GM23338 (cell line): ENCODE results near the gene WWOX. TPM values are rescaled to one million over a fixed set of nuclear protein-coding genes. Genes with fewer than 3 reads are reported as not detected.

Experiments used
- ATAC-seq: fragments of 200-7000 bp; cut with Tn5 transposase; 3 replicates; pipeline ENCODE4 v1.9.1; 2020
- DNase-seq: peaks from one replicate; pipeline ENCODE4 v3.0.0-alpha.2; 2015; ENCODE audit warnings: low spot score
- H2AFZ ChIP-seq: fragments of 200-600 bp; sonication (generic); 2 replicates; pipeline ENCODE4 v1.8.0; 2016; ENCODE audit warnings: antibody characterized with exemption, mild to moderate bottlenecking, moderate library complexity
- H3F3A ChIP-seq: fragments of 200-600 bp; sonication (generic); replicated peaks from 2 replicates; pipeline ENCODE4 v1.8.0; 2017; ENCODE audit warnings: antibody characterized with exemption, mixed run types, low read depth
- H3K27ac ChIP-seq: fragments of 200-600 bp; sonication (generic); 2 replicates; pipeline ENCODE4 v1.6.1; 2016; ENCODE audit warnings: low read depth
- H3K27me3 ChIP-seq: fragments of 200-600 bp; sonication (generic); 2 replicates; pipeline ENCODE4 v1.8.0; 2016; ENCODE audit warnings: mild to moderate bottlenecking, mixed run types, moderate library complexity; ENCODE audit not compliant: insufficient read depth
- H3K36me3 ChIP-seq: fragments of 200-600 bp; sonication (generic); 2 replicates; pipeline ENCODE4 v1.8.0; 2016; ENCODE audit warnings: mild to moderate bottlenecking; ENCODE audit not compliant: insufficient read depth
- H3K4me1 ChIP-seq: fragments of 200-600 bp; sonication (generic); 2 replicates; pipeline ENCODE4 v1.8.0; 2016; ENCODE audit warnings: mild to moderate bottlenecking, moderate library complexity; ENCODE audit not compliant: insufficient read depth
- H3K4me2 ChIP-seq: fragments of 200-600 bp; sonication (generic); 2 replicates; pipeline ENCODE4 v1.7.1; 2017; ENCODE audit warnings: mixed run types
- H3K4me3 ChIP-seq: fragments of 200-600 bp; sonication (generic); 2 replicates; pipeline ENCODE4 v1.6.1; 2016; ENCODE audit warnings: mixed run types
- H3K79me2 ChIP-seq: fragments of 200-600 bp; sonication (generic); replicated peaks from 2 replicates; pipeline ENCODE4 v1.8.0; 2017; ENCODE audit warnings: mild to moderate bottlenecking; ENCODE audit not compliant: insufficient read depth
- H3K9me2 ChIP-seq: fragments of 200-600 bp; sonication (generic); 2 replicates; pipeline ENCODE4 v1.8.0; 2017; ENCODE audit not compliant: insufficient read depth
- H4K20me1 ChIP-seq: fragments of 200-600 bp; sonication (generic); replicated peaks from 2 replicates; pipeline ENCODE4 v1.8.0; 2017; ENCODE audit warnings: mild to moderate bottlenecking; ENCODE audit not compliant: insufficient read depth
- H3K27ac Mint-ChIP-seq: 2 replicates; pipeline ENCODE4 v1.8.0; 2020; ENCODE audit warnings: inconsistent platforms, mild to moderate bottlenecking, moderate library complexity, mixed read lengths
- H3K27me3 Mint-ChIP-seq: 3 replicates; pipeline ENCODE4 v1.8.0; 2022; ENCODE audit warnings: low read depth, mild to moderate bottlenecking, moderate library complexity, mixed read lengths, inconsistent platforms; ENCODE audit not compliant: insufficient read depth, poor library complexity
- H3K36me3 Mint-ChIP-seq: 3 replicates; pipeline ENCODE4 v1.8.0; 2021; ENCODE audit warnings: low read depth, mild to moderate bottlenecking, inconsistent platforms, moderate library complexity, mixed read lengths
- H3K4me1 Mint-ChIP-seq: 3 replicates; pipeline ENCODE4 v1.8.0; 2020; ENCODE audit warnings: mild to moderate bottlenecking, inconsistent platforms, mixed read lengths
- H3K4me3 Mint-ChIP-seq: 3 replicates; pipeline ENCODE4 v1.8.0; 2021; ENCODE audit warnings: moderate library complexity, mild to moderate bottlenecking, inconsistent platforms, mixed read lengths
- H3K9me3 Mint-ChIP-seq: 3 replicates; pipeline ENCODE4 v1.8.0; 2020; ENCODE audit warnings: moderate library complexity, mild to moderate bottlenecking, inconsistent platforms, mixed read lengths
- CREB1 ChIP-seq: fragments of 250-450 bp; sonication (Bioruptor Pico); IDR thresholded peaks from 2 replicates; pipeline ENCODE4 v1.5.0; 2020; ENCODE audit warnings: low read depth, mild to moderate bottlenecking, moderate library complexity
- ETS1 ChIP-seq: IDR thresholded peaks from 2 replicates; pipeline ENCODE4 v1.6.1; 2016; ENCODE audit warnings: antibody characterized with exemption
- EZH2 ChIP-seq: fragments of 200-600 bp; sonication (generic); IDR thresholded peaks from one replicate; pipeline ENCODE4 v1.8.0; 2017; ENCODE audit warnings: antibody characterized with exemption, mild to moderate bottlenecking, low read depth; ENCODE audit not compliant: unreplicated experiment
- EZH2phosphoT487 ChIP-seq: fragments of 200-600 bp; sonication (generic); IDR thresholded peaks from one replicate; pipeline ENCODE4 v1.8.1; 2018; ENCODE audit warnings: antibody characterized with exemption; ENCODE audit not compliant: unreplicated experiment
- POLR2AphosphoS5 ChIP-seq: IDR thresholded peaks from 2 replicates; pipeline ENCODE4 v1.6.1; 2016; ENCODE audit warnings: antibody characterized with exemption, low read depth
- REST ChIP-seq: IDR thresholded peaks from one replicate; pipeline ENCODE4 v1.6.1; 2018; ENCODE audit warnings: antibody characterized with exemption; ENCODE audit not compliant: unreplicated experiment
- STAT1 ChIP-seq: IDR thresholded peaks from one replicate; pipeline ENCODE4 v1.6.1; 2016; ENCODE audit warnings: antibody characterized with exemption; ENCODE audit not compliant: unreplicated experiment
- ZNF331 ChIP-seq: fragments of 250-450 bp; sonication (Bioruptor Pico); IDR thresholded peaks from 2 replicates; pipeline ENCODE4 v1.5.0; 2020; ENCODE audit warnings: low read depth, mild to moderate bottlenecking, moderate library complexity
- polyA plus RNA-seq: library from polyadenylated mRNA; unstranded; fragments of >200 nt; fragmentation: Nextera tagmentation; extraction: Ambion mirVana; gene quantifications from 2 replicates; pipeline ENCODE4 v1.2.1, GENCODE V29; 2016
- total RNA-seq: library from RNA; depleted of rRNA; stranded (reverse); fragments of >200 nt; shearing (Covaris generic); gene quantifications from 2 replicates; pipeline ENCODE4 v1.2.3, GENCODE V29; 2014
- TF ChIP-seq, protein P1 (sequence below), 2 experiments: fragments of 200-600 bp in 1 of 2; sonication (generic) in 1 of 2; conservative IDR thresholded peaks; 2 replicates each; pipeline versions ENCODE4 v1.5.1 to v1.6.1; 2016 to 2017; ENCODE audit warnings: antibody characterized with exemption in 2 of 2, low read depth in 2 of 2, mild to moderate bottlenecking in 2 of 2, moderate library complexity in 1 of 2

The WWOX gene
- total and polyA plus RNA-seq, 2 experiments from 2014 or later = 10.0 to 19.3 TPM

DNA sequence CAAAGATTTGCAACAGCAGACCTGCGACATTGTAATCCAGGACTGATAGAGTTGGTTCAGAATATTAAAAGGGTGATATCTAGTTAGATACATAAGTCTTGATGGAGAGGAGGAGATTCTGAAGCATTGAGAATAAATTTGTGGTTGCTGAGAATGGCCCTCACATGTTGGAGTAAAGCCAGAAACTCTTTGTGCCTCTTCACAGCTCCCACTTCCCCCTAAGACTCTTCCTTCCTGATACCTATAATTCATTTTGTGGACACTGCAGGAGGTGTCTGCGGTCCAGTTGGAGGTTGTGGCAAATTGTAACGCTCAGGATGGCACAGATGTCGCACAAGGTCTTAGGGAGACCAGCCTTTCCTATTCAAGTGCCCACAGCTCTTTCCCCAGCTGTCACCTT is 17.5 kb downstream of the WWOX start:
- no peaks in the 10 kb centered on the region for H3K4me1 Mint-ChIP-seq
- ATAC-seq = no peak

DNA sequence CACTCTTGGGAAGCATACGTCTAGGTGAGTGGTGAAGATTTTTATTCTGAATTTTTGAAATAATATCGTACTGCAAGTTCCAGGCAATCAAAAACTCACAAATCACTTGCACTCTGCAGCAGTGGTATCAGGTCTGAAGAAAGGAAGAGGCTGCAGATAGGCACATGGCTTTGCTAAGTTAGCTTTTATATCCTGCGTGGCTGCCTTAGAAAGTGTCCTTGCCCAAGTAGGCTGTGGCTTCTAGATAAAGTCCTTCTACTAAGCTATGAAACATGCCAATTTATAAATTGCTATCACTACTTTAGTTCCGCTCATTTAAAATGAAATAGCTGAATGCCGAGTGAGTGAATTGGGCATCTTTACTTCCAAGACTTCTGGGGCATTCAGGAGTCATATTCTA is 17.9 kb downstream of the WWOX start:
- Histone ChIP-seq H3K27me3 (no peaks in the 10 kb centered on the region), H3F3A (no peaks in the 10 kb centered on the region), H3K4me2 (no peak overlapping the region), H3K36me3 (no peaks in the 10 kb centered on the region; the same call in 1 of the 2 replicates), H3K4me3 (no peak overlapping the region), H4K20me1 (no peaks in the 10 kb centered on the region), H3K9me2 (no peaks in the 10 kb centered on the region), H3K79me2 (no peaks in the 10 kb centered on the region), H2AFZ (no peak overlapping the region), H3K27ac (no peak overlapping the region), H3K4me1 (no peaks in the 10 kb centered on the region)
- Mint-ChIP-seq H3K4me3 (no peak overlapping the region), H3K27ac (no peak overlapping the region), H3K4me1 (no peaks in the 10 kb centered on the region), H3K36me3 (peaks cover 21% of the 10 kb centered on the region; the same call in 2 of the 3 replicates), H3K9me3 (no peaks in the 10 kb centered on the region), H3K27me3 (no peaks in the 10 kb centered on the region)
- DNase-seq (no peak), ATAC-seq (no peak)
- no peak for TF ChIP-seq EZH2phosphoT487
- TF ChIP-seq ETS1 = no peak
- TF ChIP-seq POLR2AphosphoS5 = no peak
- TF ChIP-seq CREB1 (CRISPR knock-in tag) = no peak
- no peak for TF ChIP-seq ZNF331 (CRISPR knock-in tag)
- TF ChIP-seq, protein P1, sequence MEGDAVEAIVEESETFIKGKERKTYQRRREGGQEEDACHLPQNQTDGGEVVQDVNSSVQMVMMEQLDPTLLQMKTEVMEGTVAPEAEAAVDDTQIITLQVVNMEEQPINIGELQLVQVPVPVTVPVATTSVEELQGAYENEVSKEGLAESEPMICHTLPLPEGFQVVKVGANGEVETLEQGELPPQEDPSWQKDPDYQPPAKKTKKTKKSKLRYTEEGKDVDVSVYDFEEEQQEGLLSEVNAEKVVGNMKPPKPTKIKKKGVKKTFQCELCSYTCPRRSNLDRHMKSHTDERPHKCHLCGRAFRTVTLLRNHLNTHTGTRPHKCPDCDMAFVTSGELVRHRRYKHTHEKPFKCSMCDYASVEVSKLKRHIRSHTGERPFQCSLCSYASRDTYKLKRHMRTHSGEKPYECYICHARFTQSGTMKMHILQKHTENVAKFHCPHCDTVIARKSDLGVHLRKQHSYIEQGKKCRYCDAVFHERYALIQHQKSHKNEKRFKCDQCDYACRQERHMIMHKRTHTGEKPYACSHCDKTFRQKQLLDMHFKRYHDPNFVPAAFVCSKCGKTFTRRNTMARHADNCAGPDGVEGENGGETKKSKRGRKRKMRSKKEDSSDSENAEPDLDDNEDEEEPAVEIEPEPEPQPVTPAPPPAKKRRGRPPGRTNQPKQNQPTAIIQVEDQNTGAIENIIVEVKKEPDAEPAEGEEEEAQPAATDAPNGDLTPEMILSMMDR (conservative IDR thresholded peaks at IDR 0.05; ENCODE audit: low read depth in 2 of 2) = no peak
- no peak for TF ChIP-seq REST

More for the DNA sequence above, 17.5 kb downstream of the WWOX start:
- TF ChIP-seq POLR2AphosphoS5 = no peak
- TF ChIP-seq EZH2 = no peak
- TF ChIP-seq, protein P1 (conservative IDR thresholded peaks at IDR 0.05; ENCODE audit: low read depth in 2 of 2) = no peak
- no peak for TF ChIP-seq STAT1
- Histone ChIP-seq H4K20me1 (no peaks in the 10 kb centered on the region), H3K4me1 (no peaks in the 10 kb centered on the region), H3K36me3 (no peaks in the 10 kb centered on the region; the same call in 1 of the 2 replicates), H3K27me3 (no peaks in the 10 kb centered on the region), H3K9me2 (no peaks in the 10 kb centered on the region), H3K4me3 (no peak overlapping the region), H2AFZ (no peak overlapping the region), H3K4me2 (no peak overlapping the region), H3K27ac (no peak overlapping the region), H3F3A (no peaks in the 10 kb centered on the region), H3K79me2 (no peaks in the 10 kb centered on the region)
- no peaks in the 10 kb centered on the region for H3K9me3 Mint-ChIP-seq
- H3K27me3 Mint-ChIP-seq = no peaks in the 10 kb centered on the region
- DNase-seq = no peak
- H3K27ac Mint-ChIP-seq = no peak overlapping the region
- peaks cover 21% of the 10 kb centered on the region; the same call in 2 of the 3 replicates for H3K36me3 Mint-ChIP-seq
- no peak overlapping the region for H3K4me3 Mint-ChIP-seq
